ENCODE measurements around the gene ATF4.

DNA sequence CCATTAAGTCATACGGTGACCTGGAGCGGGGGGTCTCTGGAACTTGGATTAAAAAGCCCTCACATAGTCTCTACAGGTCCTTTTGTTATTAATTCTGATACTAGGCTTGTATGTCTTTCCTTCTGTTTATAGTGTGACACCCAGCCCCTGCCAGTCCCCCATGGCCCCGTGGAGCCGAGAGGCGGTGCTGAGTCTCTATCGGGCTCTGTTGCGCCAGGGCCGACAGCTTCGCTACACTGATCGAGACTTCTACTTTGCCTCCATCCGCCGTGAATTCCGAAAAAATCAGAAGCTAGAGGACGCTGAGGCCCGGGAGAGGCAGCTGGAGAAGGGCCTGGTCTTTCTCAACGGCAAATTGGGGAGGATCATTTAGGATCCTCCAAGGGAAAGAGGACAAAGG, 16.3 kb upstream of the ATF4 start:
- no peak for TF ChIP-seq POLR2AphosphoS5 (IDR thresholded peaks at IDR 0.05)
- no peak for TF ChIP-seq CTCF (IDR thresholded peaks at IDR 0.05)

Data from breast epithelium (tissue), 3 donors.